Neural cell (in vitro differentiated cells): ENCODE data around the gene OR6B3. TPM values are rescaled to one million over a fixed set of nuclear protein-coding genes. Genes with fewer than 3 reads are reported as not detected.

Experiments
- H2AFZ ChIP-seq: fragments of 200-600, 300-800 bp; sonication (generic), shearing (Covaris generic); 2 replicates; pipeline ENCODE4 v1.6.0; 2014; ENCODE audit warnings: low read depth, mild to moderate bottlenecking, antibody characterized with exemption, low read length, moderate library complexity
- H3F3A ChIP-seq: fragments of 200-600 bp; shearing (Covaris generic); 2 replicates; pipeline ENCODE4 v1.6.1; 2016; ENCODE audit warnings: mild to moderate bottlenecking, moderate library complexity, mixed read lengths, antibody characterized with exemption, low read length; ENCODE audit not compliant: insufficient read depth, poor library complexity, severe bottlenecking
- H3K27ac ChIP-seq: fragments of 200-600, 300-800 bp; sonication (generic), shearing (Covaris generic); 2 replicates; pipeline ENCODE4 v1.5.1; 2014; ENCODE audit warnings: mild to moderate bottlenecking, low read length, moderate library complexity
- H3K27me3 ChIP-seq: fragments of 300-800, 200-600 bp; sonication (generic), shearing (Covaris generic); 2 replicates; pipeline ENCODE4 v1.6.0; 2014; ENCODE audit warnings: mild to moderate bottlenecking, low read depth, low read length, moderate library complexity; ENCODE audit not compliant: insufficient read depth
- H3K36me3 ChIP-seq: fragments of 300-800, 200-600 bp; sonication (generic), shearing (Covaris generic); 2 replicates; pipeline ENCODE4 v1.5.1; 2014; ENCODE audit warnings: mild to moderate bottlenecking, antibody characterized with exemption, low read length, moderate library complexity; ENCODE audit not compliant: insufficient read depth
- H3K4me2 ChIP-seq: fragments of 300-800, 200-600 bp; sonication (generic), shearing (Covaris generic); 2 replicates; pipeline ENCODE4 v1.6.0; 2014; ENCODE audit warnings: mild to moderate bottlenecking, low read length
- H3K4me3 ChIP-seq: fragments of 300-800, 200-600 bp; sonication (generic), shearing (Covaris generic); 2 replicates; pipeline ENCODE4 v1.5.1; 2014; ENCODE audit warnings: mild to moderate bottlenecking, low read length, moderate library complexity
- H3K79me2 ChIP-seq: fragments of 200-600 bp; shearing (Covaris generic); replicated peaks from 2 replicates; pipeline ENCODE4 v1.6.0; 2014; ENCODE audit warnings: mild to moderate bottlenecking, low read length, moderate library complexity; ENCODE audit not compliant: insufficient read depth
- H3K9ac ChIP-seq: fragments of 300-800, 200-600 bp; sonication (generic), shearing (Covaris generic); 2 replicates; pipeline ENCODE4 v1.6.1; 2016; ENCODE audit warnings: mild to moderate bottlenecking, low read length, mixed read lengths
- H3K9me2 ChIP-seq: fragments of 200-600 bp; shearing (Covaris generic); 2 replicates; pipeline ENCODE4 v1.6.1; 2016; ENCODE audit warnings: mild to moderate bottlenecking, low read length, mixed read lengths; ENCODE audit not compliant: insufficient read depth
- H3K9me3 ChIP-seq: fragments of 200-600, 300-800 bp; sonication (generic), shearing (Covaris generic); 2 replicates; pipeline ENCODE4 v1.6.1; 2016; ENCODE audit warnings: mild to moderate bottlenecking, mixed run types, low read length, moderate library complexity, mixed read lengths
- H4K20me1 ChIP-seq: fragments of 200-600 bp; shearing (Covaris generic); 2 replicates; pipeline ENCODE4 v1.6.1; 2016; ENCODE audit warnings: mild to moderate bottlenecking, mixed run types; ENCODE audit not compliant: insufficient read depth
- CTCF ChIP-seq: fragments of 450-650 bp; IDR thresholded peaks from 2 replicates; pipeline ENCODE4 v1.5.1; 2014; ENCODE audit warnings: antibody characterized with exemption, mild to moderate bottlenecking, moderate library complexity; ENCODE audit not compliant: poor library complexity, severe bottlenecking
- EP300 ChIP-seq: fragments of 450-650 bp; conservative IDR thresholded peaks from 2 replicates; pipeline ENCODE4 v1.6.1; 2014; ENCODE audit warnings: antibody characterized with exemption, mild to moderate bottlenecking, moderate library complexity; ENCODE audit not compliant: poor library complexity, severe bottlenecking
- EZH2 ChIP-seq: fragments of 200-600, 300-800 bp; shearing (Covaris generic), sonication (generic); IDR thresholded peaks from 2 replicates; pipeline ENCODE4 v1.6.1; 2014; ENCODE audit warnings: antibody characterized with exemption, low read length, borderline replicate concordance, mild to moderate bottlenecking; ENCODE audit not compliant: insufficient read depth, poor library complexity, severe bottlenecking
- MXI1 ChIP-seq: fragments of 450-650 bp; conservative IDR thresholded peaks from 2 replicates; pipeline ENCODE4 v1.6.1; 2014; ENCODE audit warnings: antibody characterized with exemption, mild to moderate bottlenecking; ENCODE audit not compliant: poor library complexity, severe bottlenecking
- POLR2AphosphoS5 ChIP-seq: IDR thresholded peaks from 2 replicates; pipeline ENCODE4 v1.6.1; 2012
- RAD21 ChIP-seq: fragments of 450-650 bp; conservative IDR thresholded peaks from 2 replicates; pipeline ENCODE4 v1.6.1; 2014; ENCODE audit warnings: antibody characterized with exemption, mild to moderate bottlenecking, moderate library complexity
- SMC3 ChIP-seq: fragments of 450-650 bp; conservative IDR thresholded peaks from 2 replicates; pipeline ENCODE4 v1.6.1; 2014; ENCODE audit warnings: antibody characterized with exemption, mild to moderate bottlenecking, moderate library complexity; ENCODE audit not compliant: poor library complexity
- TAF1 ChIP-seq: IDR thresholded peaks from 2 replicates; pipeline ENCODE4 v1.6.1; 2012; ENCODE audit warnings: low read depth
- polyA plus RNA-seq: library from polyadenylated mRNA; depleted of rRNA; stranded (reverse); fragments of >200 nt; gene quantifications from 2 replicates; pipeline ENCODE4 v1.2.3, GENCODE V29; 2014
- TF ChIP-seq, protein P1 (sequence below): IDR thresholded peaks from 2 replicates; pipeline ENCODE4 v1.6.1; 2012; ENCODE audit warnings: borderline replicate concordance

The OR6B3 gene
- polyA plus RNA-seq, 1 donor from 2014 or later, result not detected

- Histone ChIP-seq H2AFZ (no peak overlapping the region), H3K4me2 (no peak overlapping the region), H3F3A (no peaks in the 10 kb centered on the region), H3K9ac (no peak overlapping the region), H3K9me2 (no peaks in the 10 kb centered on the region), H4K20me1 (no peaks in the 10 kb centered on the region), H3K27ac (no peak overlapping the region), H3K4me3 (no peak overlapping the region), H3K36me3 (no peaks in the 10 kb centered on the region), H3K9me3 (peaks cover 12% of the 10 kb centered on the region), H3K27me3 (no peaks in the 10 kb centered on the region), H3K79me2 (no peaks in the 10 kb centered on the region)
- no peak for TF ChIP-seq POLR2AphosphoS5
- TF ChIP-seq CTCF, result no peak
- TF ChIP-seq, protein P1, sequence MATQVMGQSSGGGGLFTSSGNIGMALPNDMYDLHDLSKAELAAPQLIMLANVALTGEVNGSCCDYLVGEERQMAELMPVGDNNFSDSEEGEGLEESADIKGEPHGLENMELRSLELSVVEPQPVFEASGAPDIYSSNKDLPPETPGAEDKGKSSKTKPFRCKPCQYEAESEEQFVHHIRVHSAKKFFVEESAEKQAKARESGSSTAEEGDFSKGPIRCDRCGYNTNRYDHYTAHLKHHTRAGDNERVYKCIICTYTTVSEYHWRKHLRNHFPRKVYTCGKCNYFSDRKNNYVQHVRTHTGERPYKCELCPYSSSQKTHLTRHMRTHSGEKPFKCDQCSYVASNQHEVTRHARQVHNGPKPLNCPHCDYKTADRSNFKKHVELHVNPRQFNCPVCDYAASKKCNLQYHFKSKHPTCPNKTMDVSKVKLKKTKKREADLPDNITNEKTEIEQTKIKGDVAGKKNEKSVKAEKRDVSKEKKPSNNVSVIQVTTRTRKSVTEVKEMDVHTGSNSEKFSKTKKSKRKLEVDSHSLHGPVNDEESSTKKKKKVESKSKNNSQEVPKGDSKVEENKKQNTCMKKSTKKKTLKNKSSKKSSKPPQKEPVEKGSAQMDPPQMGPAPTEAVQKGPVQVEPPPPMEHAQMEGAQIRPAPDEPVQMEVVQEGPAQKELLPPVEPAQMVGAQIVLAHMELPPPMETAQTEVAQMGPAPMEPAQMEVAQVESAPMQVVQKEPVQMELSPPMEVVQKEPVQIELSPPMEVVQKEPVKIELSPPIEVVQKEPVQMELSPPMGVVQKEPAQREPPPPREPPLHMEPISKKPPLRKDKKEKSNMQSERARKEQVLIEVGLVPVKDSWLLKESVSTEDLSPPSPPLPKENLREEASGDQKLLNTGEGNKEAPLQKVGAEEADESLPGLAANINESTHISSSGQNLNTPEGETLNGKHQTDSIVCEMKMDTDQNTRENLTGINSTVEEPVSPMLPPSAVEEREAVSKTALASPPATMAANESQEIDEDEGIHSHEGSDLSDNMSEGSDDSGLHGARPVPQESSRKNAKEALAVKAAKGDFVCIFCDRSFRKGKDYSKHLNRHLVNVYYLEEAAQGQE, result no peak
- TF ChIP-seq EP300, result no peak
Observed at GRCh38 chr2:240077442-240077841, 24.1 kb upstream of the OR6B3 start.

DNA sequence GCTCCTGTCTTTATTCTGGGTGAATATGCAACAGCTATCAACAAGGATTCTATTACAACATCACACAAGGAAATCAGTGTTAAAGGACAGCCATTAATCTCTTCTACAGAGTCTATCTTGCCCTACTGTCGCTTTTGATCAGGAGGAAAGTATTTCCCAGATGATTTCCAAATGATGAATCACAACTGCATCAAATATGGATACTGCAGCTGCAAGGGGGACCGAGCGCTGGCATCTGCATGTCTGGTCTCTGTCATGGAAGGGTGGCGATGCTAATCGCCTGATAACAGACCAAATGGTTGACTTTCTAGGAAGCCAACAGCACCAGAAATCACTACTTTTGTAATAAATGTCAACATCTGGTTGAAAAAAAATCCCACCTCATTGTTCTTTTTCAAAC, 21.2 kb upstream of the OR6B3 start:
- H3K4me3 ChIP-seq, result no peak overlapping the region
- H4K20me1 ChIP-seq, result no peaks in the 10 kb centered on the region
- no peaks in the 10 kb centered on the region for H3K79me2 ChIP-seq
- no peaks in the 10 kb centered on the region for H3K36me3 ChIP-seq
- no peaks in the 10 kb centered on the region for H3K27me3 ChIP-seq
- no peak overlapping the region for H2AFZ ChIP-seq
- H3K9me2 ChIP-seq, result no peaks in the 10 kb centered on the region
- no peak overlapping the region for H3K9ac ChIP-seq
- TF ChIP-seq SMC3, result no peak
- TF ChIP-seq MXI1, result no peak
- no peak for TF ChIP-seq EZH2
- no peak for TF ChIP-seq TAF1
- no peak overlapping the region for H3K4me2 ChIP-seq
- H3F3A ChIP-seq, result no peaks in the 10 kb centered on the region
- peaks cover 9% of the 10 kb centered on the region for H3K9me3 ChIP-seq
- H3K27ac ChIP-seq, result no peak overlapping the region

GRCh38 chr2:240070907-240071306, 17.6 kb upstream of the OR6B3 start:
- Histone ChIP-seq H3K27me3 (no peaks in the 10 kb centered on the region), H3F3A (no peaks in the 10 kb centered on the region), H4K20me1 (no peaks in the 10 kb centered on the region), H3K79me2 (no peaks in the 10 kb centered on the region), H2AFZ (no peak overlapping the region), H3K9me3 (no peaks in the 10 kb centered on the region), H3K9ac (no peak overlapping the region), H3K9me2 (no peaks in the 10 kb centered on the region), H3K4me2 (no peak overlapping the region), H3K4me3 (no peak overlapping the region), H3K27ac (no peak overlapping the region), H3K36me3 (no peaks in the 10 kb centered on the region)
- TF ChIP-seq POLR2AphosphoS5, result no peak
- TF ChIP-seq, protein P1, result no peak
- no peak for TF ChIP-seq EP300
- TF ChIP-seq RAD21, result no peak
- TF ChIP-seq MXI1, result no peak
- TF ChIP-seq TAF1, result no peak
- TF ChIP-seq CTCF, result no peak
- TF ChIP-seq EZH2, result no peak
- no peak for TF ChIP-seq SMC3
